Measurements from ENCODE around the gene ZNF407.

- TF ChIP-seq CTCF (IDR thresholded peaks at IDR 0.05) (no peak), POLR2A (IDR thresholded peaks at IDR 0.05) (no peak)
Measured at GRCh38 chr18:74758995-74759394, 161.3 kb downstream of the ZNF407 start.

Measured in gastroesophageal sphincter (tissue), 3 donors.